CD14-positive monocyte (primary cell): ENCODE results near the gene TNFAIP8L2. TPM values are rescaled to one million over a fixed set of nuclear protein-coding genes. Genes with fewer than 3 reads are reported as not detected.

Experiments used
- DNase-seq, 3 donors: peaks; one replicate each; pipeline ENCODE4 v3.0.0-alpha.2; 2011 to 2022
- H2AFZ ChIP-seq: 2 replicates; pipeline ENCODE4 v1.6.0; 2012; ENCODE audit warnings: mild to moderate bottlenecking, low read depth, low read length, inconsistent platforms; ENCODE audit not compliant: insufficient read depth, poor library complexity, severe bottlenecking
- H3K27ac ChIP-seq, 2 donors: 1 replicate in 1 of 2; 2 replicates in 1 of 2; pipeline ENCODE4 v1.5.1; 2012 to 2013; ENCODE audit warnings: low read length in 2 of 2, control low read depth in 1 of 2, inconsistent platforms in 1 of 2, low read depth in 1 of 2, mild to moderate bottlenecking in 1 of 2
- H3K27me3 ChIP-seq, 2 donors: one replicate each; pipeline versions ENCODE4 v1.6.0 to v1.6.1; 2011 to 2013; ENCODE audit warnings: low read length in 2 of 2; ENCODE audit not compliant: control insufficient read depth in 2 of 2, insufficient read depth in 2 of 2
- H3K36me3 ChIP-seq, 2 donors: replicated peaks in 1 of 2; 1 replicate in 1 of 2; 2 replicates in 1 of 2; pipeline versions ENCODE4 v1.5.1 to v1.6.1; 2012 to 2013; ENCODE audit warnings: low read length in 2 of 2, control low read depth in 1 of 2, inconsistent platforms in 1 of 2, mild to moderate bottlenecking in 1 of 2; ENCODE audit not compliant: insufficient read depth in 2 of 2, control insufficient read depth in 1 of 2
- H3K4me1 ChIP-seq, 2 donors: 1 replicate in 1 of 2; 2 replicates in 1 of 2; pipeline versions ENCODE4 v1.5.1 to v1.6.1; 2012 to 2013; ENCODE audit warnings: low read length in 2 of 2, control low read depth in 1 of 2, inconsistent platforms in 1 of 2, mild to moderate bottlenecking in 1 of 2, moderate library complexity in 1 of 2; ENCODE audit not compliant: insufficient read depth in 2 of 2, control insufficient read depth in 1 of 2
- H3K4me2 ChIP-seq: replicated peaks from 2 replicates; pipeline ENCODE3; 2012; ENCODE audit warnings: low read length, moderate library complexity, mild to moderate bottlenecking; ENCODE audit not compliant: poor library complexity, severe bottlenecking; ENCODE audit errors: extremely low read depth
- H3K4me3 ChIP-seq, 3 experiments: fragments of 200-600 bp in 1 of 3; sonication (generic) in 1 of 3; replicated peaks in 1 of 3; 1 replicate in 2 of 3; 2 replicates in 1 of 3; pipeline ENCODE4 v1.5.1; 2011 to 2013; ENCODE audit warnings: low read length in 3 of 3, mild to moderate bottlenecking in 3 of 3, control low read depth in 2 of 3, low read depth in 2 of 3, inconsistent platforms in 1 of 3, moderate library complexity in 1 of 3
- H3K79me2 ChIP-seq: 2 replicates; pipeline ENCODE4 v1.6.0; 2012; ENCODE audit warnings: mild to moderate bottlenecking, control low read depth, inconsistent platforms, low read length, moderate library complexity; ENCODE audit not compliant: insufficient read depth
- H3K9ac ChIP-seq: 2 replicates; pipeline ENCODE4 v1.6.0; 2017; ENCODE audit warnings: low read length, mild to moderate bottlenecking; ENCODE audit not compliant: insufficient read depth, poor library complexity, severe bottlenecking
- H3K9me3 ChIP-seq, 2 donors: replicated peaks in 1 of 2; 1 replicate in 1 of 2; 2 replicates in 1 of 2; pipeline versions ENCODE4 v1.5.1 to v1.6.1; 2012 to 2013; ENCODE audit warnings: low read length in 2 of 2, control low read depth in 1 of 2; ENCODE audit not compliant: control insufficient read depth in 1 of 2, insufficient read depth in 1 of 2
- H4K20me1 ChIP-seq: 2 replicates; pipeline ENCODE4 v1.6.0; 2012; ENCODE audit warnings: mild to moderate bottlenecking, low read length, control low read depth, moderate library complexity; ENCODE audit not compliant: insufficient read depth
- H3K27ac Mint-ChIP-seq, 7 donors: one replicate each; pipeline ENCODE4 v1.8.0; 2020; ENCODE audit warnings: mild to moderate bottlenecking in 7 of 7, mixed read lengths in 7 of 7, moderate library complexity in 6 of 7, inconsistent platforms in 2 of 7
- H3K27me3 Mint-ChIP-seq, 3 donors: one replicate each; pipeline ENCODE4 v1.8.0; 2021 to 2022; ENCODE audit warnings: low read depth in 3 of 3, mild to moderate bottlenecking in 3 of 3, mixed read lengths in 3 of 3, moderate library complexity in 3 of 3, inconsistent platforms in 1 of 3
- H3K36me3 Mint-ChIP-seq, 2 donors: one replicate each; pipeline ENCODE4 v1.8.0; 2020; ENCODE audit warnings: mixed read lengths in 2 of 2, inconsistent platforms in 1 of 2, mild to moderate bottlenecking in 1 of 2
- H3K4me1 Mint-ChIP-seq: one replicate; pipeline ENCODE4 v1.8.0; 2020; ENCODE audit warnings: mild to moderate bottlenecking, mixed read lengths
- H3K4me3 Mint-ChIP-seq, 2 donors: one replicate each; pipeline ENCODE4 v1.8.0; 2020; ENCODE audit warnings: mild to moderate bottlenecking in 2 of 2, mixed read lengths in 2 of 2, moderate library complexity in 1 of 2
- H3K9me3 Mint-ChIP-seq, 7 donors: one replicate each; pipeline ENCODE4 v1.8.0; 2020 to 2022; ENCODE audit warnings: mixed read lengths in 7 of 7, mild to moderate bottlenecking in 6 of 7, moderate library complexity in 6 of 7, inconsistent platforms in 2 of 7
- CTCF ChIP-seq: fragments of 200-600 bp; IDR thresholded peaks from one replicate; pipeline ENCODE4 v1.8.0; 2022; ENCODE audit warnings: antibody characterized with exemption, mild to moderate bottlenecking
- WGBS: methylation state at CpG from one replicate; pipeline ENCODE4 v1.1.5; 2013; ENCODE audit warnings: missing lambda C conversion rate; ENCODE audit not compliant: insufficient coverage; 5-methylcytosine and 5-hydroxymethylcytosine counted together
- intact Hi-C, 2 donors: fragments of 100-400 bp; cut with micrococcal nuclease; formaldehyde crosslinking; loops; one replicate each; pipeline versions ENCODE4 v1.15.0 to v1.15.1; 2023
- polyA plus RNA-seq, 3 donors: library from polyadenylated mRNA; depleted of rRNA in 1 of 3; unstranded in 2 of 3; stranded (reverse) in 1 of 3; fragments of 300-500 nt in 2 of 3; fragments of >200 nt in 1 of 3; fragmentation: Illumina TruSeq in 2 of 3; gene quantifications; 1 replicate in 2 of 3; 2 replicates in 1 of 3; pipeline ENCODE4 v1.2.3, GENCODE V29; 2012 to 2021

The TNFAIP8L2 gene
- polyA plus RNA-seq, 3 donors, result 50.3 to 104 (median 103) TPM

DNA sequence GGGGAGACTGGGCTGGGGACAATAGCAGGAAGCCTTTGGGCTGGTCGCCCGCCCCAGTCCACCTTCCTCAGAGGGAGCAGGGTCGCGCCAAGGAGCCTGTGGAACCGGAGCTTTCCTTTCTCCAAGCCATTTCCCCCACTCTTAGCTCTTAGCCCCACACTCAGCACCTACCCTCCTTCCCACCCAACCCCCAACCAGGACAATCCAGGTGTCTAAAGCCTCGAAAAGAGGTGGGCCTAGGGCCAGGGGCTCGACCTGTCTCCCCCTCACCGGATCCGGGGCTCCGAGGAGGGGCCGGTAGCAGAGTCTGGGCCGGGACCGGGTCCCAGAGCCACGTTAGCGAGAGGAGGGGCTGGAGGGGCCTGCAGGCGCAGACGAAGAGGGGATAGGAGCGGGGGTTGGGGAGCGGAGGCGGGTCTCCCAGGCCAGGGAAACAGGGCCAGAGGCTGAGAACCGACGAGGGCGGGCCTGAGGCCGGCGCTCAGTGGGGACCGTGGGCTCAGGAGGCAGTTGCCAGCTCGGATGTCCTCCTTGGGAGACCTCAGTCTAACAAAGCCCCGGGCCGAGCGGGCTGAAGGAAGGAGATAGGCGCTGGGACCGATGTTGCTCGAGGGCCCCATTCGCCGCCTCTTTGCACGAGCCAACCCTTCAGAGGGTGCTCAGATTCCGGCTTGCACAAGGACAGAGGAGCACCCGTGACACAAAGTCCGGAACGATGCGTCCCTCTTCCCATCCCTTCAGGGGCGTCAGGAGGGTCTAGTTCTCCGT, 11.0 kb upstream of the TNFAIP8L2 start:
- Histone ChIP-seq H3K27me3 (peaks cover 2 to 19% of the 10 kb centered on the region in 2 donors), H3K9me3 (no peaks in the 10 kb centered on the region), H3K36me3 (no peaks in the 10 kb centered on the region), H3K4me1 (peaks cover 13 to 23% of the 10 kb centered on the region in 2 donors), H3K9ac (peak overlapping the region; percentile 69), H3K27ac (no peak overlapping the region), H4K20me1 (no peaks in the 10 kb centered on the region), H3K4me3 (peak overlapping the region; percentile 59 to 93 (median 64)), H3K4me2 (peak overlapping the region; percentile 100), H3K79me2 (no peaks in the 10 kb centered on the region), H2AFZ (peak overlapping the region; percentile 99)
- no peak for TF ChIP-seq CTCF
- H3K27ac Mint-ChIP-seq, result peak overlapping the region in 1 of 7 donors; percentile 75
- peaks cover 24% of the 10 kb centered on the region for H3K4me1 Mint-ChIP-seq
- intact Hi-C loops, result no loop called here
- H3K36me3 Mint-ChIP-seq, result peaks cover 0 to 4% of the 10 kb centered on the region in 2 donors
- 20% methylated on average over 39 of the region's 43 CpGs for WGBS
- peaks cover 0 to 3% (median 0%) of the 10 kb centered on the region in 7 donors for H3K9me3 Mint-ChIP-seq
- H3K4me3 Mint-ChIP-seq, result peak overlapping the region; percentile 93 to 100
- H3K27me3 Mint-ChIP-seq, result peaks cover 30 to 43% (median 34%) of the 10 kb centered on the region in 3 donors
- no peak for DNase-seq

DNA sequence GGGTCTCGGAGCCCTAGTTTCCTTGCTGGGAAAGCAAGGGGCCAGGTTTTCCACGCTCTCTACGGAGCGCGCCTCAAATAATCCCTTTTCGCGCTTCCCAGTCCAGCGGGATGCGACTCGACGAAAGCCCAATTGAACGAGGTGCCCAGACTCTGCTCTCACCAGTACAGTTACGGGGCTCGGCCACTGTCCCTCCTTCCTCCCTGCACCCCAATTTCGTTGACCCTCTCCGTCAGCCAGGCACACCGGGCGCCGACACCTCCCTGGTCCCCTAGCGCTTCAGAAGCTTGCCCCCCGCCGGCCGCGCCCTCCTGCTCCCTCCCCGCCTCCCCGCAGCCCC, 10.4 kb upstream of the TNFAIP8L2 start:
- peak overlapping the region; percentile 93 to 100 for H3K4me3 Mint-ChIP-seq
- Histone ChIP-seq H3K79me2 (no peaks in the 10 kb centered on the region), H3K27ac (no peak overlapping the region), H2AFZ (peak overlapping the region; percentile 99), H3K27me3 (peaks cover 2 to 19% of the 10 kb centered on the region in 2 donors), H3K9ac (peak overlapping the region; percentile 69), H3K36me3 (no peaks in the 10 kb centered on the region), H3K4me1 (peaks cover 13 to 23% of the 10 kb centered on the region in 2 donors), H3K9me3 (no peaks in the 10 kb centered on the region), H3K4me3 (peak overlapping the region; percentile 59 to 93 (median 64)), H4K20me1 (no peaks in the 10 kb centered on the region), H3K4me2 (peak overlapping the region; percentile 100)
- peaks cover 0 to 4% of the 10 kb centered on the region in 2 donors for H3K36me3 Mint-ChIP-seq
- peaks cover 24% of the 10 kb centered on the region for H3K4me1 Mint-ChIP-seq
- under 1% methylated on average over 26 of the region's 26 CpGs for WGBS
- no peak for TF ChIP-seq CTCF
- H3K9me3 Mint-ChIP-seq, result peaks cover 0 to 3% (median 0%) of the 10 kb centered on the region in 7 donors
- intact Hi-C loops, result no loop called here
- H3K27ac Mint-ChIP-seq, result peak overlapping the region in 2 of 7 donors; percentile 75 to 83
- H3K27me3 Mint-ChIP-seq, result peaks cover 30 to 43% (median 34%) of the 10 kb centered on the region in 3 donors
- no peak for DNase-seq
